GM10248 (cell line): ENCODE measurements around the gene SLC25A12.

ENCODE experiments used
- CTCF ChIA-PET: fragments of 300-600 bp; sonication (Branson Sonifier 250); formaldehyde crosslinking; extraction: SDS; loops from one replicate; lab custom pipeline; 2021; ENCODE audit warnings: antibody characterized with exemption; lab: Yijun Ruan, JAX
- POLR2A ChIA-PET: fragments of 350-650 bp; sonication (Branson Sonifier 250); formaldehyde crosslinking; extraction: SDS; loops from one replicate; lab custom pipeline; 2020; ENCODE audit warnings: antibody characterized with exemption; lab: Yijun Ruan, JAX
- DNase-seq: peaks from one replicate; pipeline ENCODE4 v3.0.0; 2012; ENCODE audit errors: extremely low spot score
- CTCF ChIP-seq: IDR thresholded peaks from 2 replicates; pipeline ENCODE4 v1.5.1; 2012; ENCODE audit warnings: mild to moderate bottlenecking, low read depth; ENCODE audit errors: extremely low read depth, missing control alignments, control extremely low read depth

SLC25A12 gene

GRCh38 chr2:171747371-171747770 is 146.7 kb downstream of the SLC25A12 start:
- no peak for TF ChIP-seq CTCF
- CTCF ChIA-PET: no interaction called here
- POLR2A ChIA-PET: no interaction called here
- DNase-seq: no peak

GRCh38 chr2:171745806-171746205 is 148.2 kb downstream of the SLC25A12 start:
- DNase-seq: no peak
- ChIA-PET POLR2A (no interaction called here), CTCF (no interaction called here)
- no peak for TF ChIP-seq CTCF

GRCh38 chr2:171745141-171745540 is 148.9 kb downstream of the SLC25A12 start:
- CTCF ChIA-PET: interaction anchor here (1.3 kb wide), 1 partner anchor 368 kb away, joined by 4 read pairs; no protein-coding TSS in a partner anchor
- POLR2A ChIA-PET: no interaction called here
- no peak for TF ChIP-seq CTCF
- DNase-seq: no peak

- no peak for TF ChIP-seq CTCF
- DNase-seq: no peak
- ChIA-PET CTCF (interaction anchor here (1.0 to 1.2 kb wide), 2 partner anchors 19 to 39 kb away, joined by 3 read pairs; no protein-coding TSS in a partner anchor), POLR2A (no interaction called here)
Measured at GRCh38 chr2:171742760-171743159, 151.3 kb downstream of the SLC25A12 start.

GRCh38 chr2:171741189-171741588 is 152.9 kb downstream of the SLC25A12 start:
- CTCF ChIA-PET: interaction anchor here (1.0 to 1.5 kb wide), 4 partner anchors 12 to 60 kb away, joined by 3 to 4 read pairs (median 4); no protein-coding TSS in a partner anchor
- POLR2A ChIA-PET: no interaction called here
- DNase-seq: no peak
- TF ChIP-seq CTCF: no peak

GRCh38 chr2:171735991-171736710 is 157.9 kb downstream of the SLC25A12 start:
- ChIA-PET CTCF (no interaction called here), POLR2A (no interaction called here)
- no peak for TF ChIP-seq CTCF
- no peak for DNase-seq
